GM12892 (cell line): ENCODE measurements around the gene SDS.

ENCODE experiments used
- POLR2A ChIP-seq: IDR thresholded peaks from 2 replicates; pipeline ENCODE4 v1.6.1; 2011; ENCODE audit warnings: low read depth, low read length, control low read depth
- POLR2AphosphoS5 ChIP-seq: IDR thresholded peaks from 2 replicates; pipeline ENCODE4 v1.6.1; 2011; ENCODE audit warnings: low read depth, low read length, control low read depth

GRCh38 chr12:113440336-113440735, 36.6 kb upstream of the SDS start:
- TF ChIP-seq POLR2AphosphoS5 (no peak), POLR2A (no peak)
